ENCODE measurements around the gene NHLRC2. TPM values are rescaled to one million over a fixed set of nuclear protein-coding genes. Genes with fewer than 3 reads are reported as not detected.
A peak's percentile ranks its signal among the peaks of the same experiment; 100 is the strongest.

Gene NHLRC2
- polyA plus RNA-seq, 1 donor from 2014 or later, result 13.0 TPM

DNA sequence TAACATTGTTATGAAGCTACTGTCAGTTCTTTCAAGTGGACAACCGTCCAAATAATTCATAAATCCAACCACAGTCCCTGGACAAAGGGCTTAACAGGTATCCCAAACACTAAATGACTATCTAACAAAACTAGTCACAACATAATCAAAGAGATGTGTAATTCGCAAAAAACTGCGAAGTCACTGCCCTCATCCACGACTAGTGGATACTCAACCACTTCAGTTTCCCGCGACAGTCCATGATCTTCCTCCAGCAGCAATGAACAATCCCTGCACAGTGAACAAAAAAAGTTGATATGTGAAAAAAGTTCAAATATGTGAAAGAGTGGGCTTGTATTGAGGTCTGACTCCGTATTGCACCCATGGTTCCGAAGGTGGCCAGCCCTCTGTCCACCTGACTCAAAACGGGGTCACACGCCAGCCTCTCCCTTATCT lies 866 bp upstream of the NHLRC2 start:
- Histone ChIP-seq H3K9me3 (ENCODE audit: low read length) (no peaks in the 10 kb centered on the region), H3K9ac (ENCODE audit: low read length) (peak overlapping the region; percentile 83), H3K4me2 (ENCODE audit: low read length) (peak overlapping the region; percentile 80), H3K36me3 (ENCODE audit: insufficient read depth, low read length) (peaks cover 2% of the 10 kb centered on the region), H3F3A (ENCODE audit: insufficient read depth, low read length, poor library complexity, severe bottlenecking) (no peaks in the 10 kb centered on the region), H2AFZ (ENCODE audit: low read depth, low read length) (peak overlapping the region; percentile 97), H3K27me3 (ENCODE audit: insufficient read depth, low read depth, low read length) (no peaks in the 10 kb centered on the region), H3K4me3 (ENCODE audit: low read length) (peak overlapping the region; percentile 88), H3K9me2 (ENCODE audit: insufficient read depth, low read length) (no peaks in the 10 kb centered on the region), H3K79me2 (replicated peaks; ENCODE audit: insufficient read depth, low read length) (peaks cover 53% of the 10 kb centered on the region), H3K27ac (ENCODE audit: low read length) (peak overlapping the region; percentile 79), H4K20me1 (ENCODE audit: insufficient read depth) (no peaks in the 10 kb centered on the region)
- TF ChIP-seq, protein P1, sequence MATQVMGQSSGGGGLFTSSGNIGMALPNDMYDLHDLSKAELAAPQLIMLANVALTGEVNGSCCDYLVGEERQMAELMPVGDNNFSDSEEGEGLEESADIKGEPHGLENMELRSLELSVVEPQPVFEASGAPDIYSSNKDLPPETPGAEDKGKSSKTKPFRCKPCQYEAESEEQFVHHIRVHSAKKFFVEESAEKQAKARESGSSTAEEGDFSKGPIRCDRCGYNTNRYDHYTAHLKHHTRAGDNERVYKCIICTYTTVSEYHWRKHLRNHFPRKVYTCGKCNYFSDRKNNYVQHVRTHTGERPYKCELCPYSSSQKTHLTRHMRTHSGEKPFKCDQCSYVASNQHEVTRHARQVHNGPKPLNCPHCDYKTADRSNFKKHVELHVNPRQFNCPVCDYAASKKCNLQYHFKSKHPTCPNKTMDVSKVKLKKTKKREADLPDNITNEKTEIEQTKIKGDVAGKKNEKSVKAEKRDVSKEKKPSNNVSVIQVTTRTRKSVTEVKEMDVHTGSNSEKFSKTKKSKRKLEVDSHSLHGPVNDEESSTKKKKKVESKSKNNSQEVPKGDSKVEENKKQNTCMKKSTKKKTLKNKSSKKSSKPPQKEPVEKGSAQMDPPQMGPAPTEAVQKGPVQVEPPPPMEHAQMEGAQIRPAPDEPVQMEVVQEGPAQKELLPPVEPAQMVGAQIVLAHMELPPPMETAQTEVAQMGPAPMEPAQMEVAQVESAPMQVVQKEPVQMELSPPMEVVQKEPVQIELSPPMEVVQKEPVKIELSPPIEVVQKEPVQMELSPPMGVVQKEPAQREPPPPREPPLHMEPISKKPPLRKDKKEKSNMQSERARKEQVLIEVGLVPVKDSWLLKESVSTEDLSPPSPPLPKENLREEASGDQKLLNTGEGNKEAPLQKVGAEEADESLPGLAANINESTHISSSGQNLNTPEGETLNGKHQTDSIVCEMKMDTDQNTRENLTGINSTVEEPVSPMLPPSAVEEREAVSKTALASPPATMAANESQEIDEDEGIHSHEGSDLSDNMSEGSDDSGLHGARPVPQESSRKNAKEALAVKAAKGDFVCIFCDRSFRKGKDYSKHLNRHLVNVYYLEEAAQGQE (IDR thresholded peaks at IDR 0.05; ENCODE audit: borderline replicate concordance), result no peak
- no peak for TF ChIP-seq POLR2AphosphoS5 (IDR thresholded peaks at IDR 0.05)
- no peak for TF ChIP-seq EZH2 (IDR thresholded peaks at IDR 0.05; ENCODE audit: borderline replicate concordance, insufficient read depth, low read length, poor library complexity, severe bottlenecking)
- no peak for TF ChIP-seq MXI1 (conservative IDR thresholded peaks at IDR 0.05; ENCODE audit: poor library complexity, severe bottlenecking)
- no peak for TF ChIP-seq RAD21 (conservative IDR thresholded peaks at IDR 0.05)
- no peak for TF ChIP-seq EP300 (conservative IDR thresholded peaks at IDR 0.05; ENCODE audit: poor library complexity, severe bottlenecking)
- no peak for TF ChIP-seq SMC3 (conservative IDR thresholded peaks at IDR 0.05; ENCODE audit: poor library complexity)
- TF ChIP-seq CTCF (IDR thresholded peaks at IDR 0.05; ENCODE audit: poor library complexity, severe bottlenecking), result no peak
- TF ChIP-seq TAF1 (IDR thresholded peaks at IDR 0.05; ENCODE audit: low read depth), result no peak

- Histone ChIP-seq H3K79me2 (replicated peaks; ENCODE audit: insufficient read depth, low read length) (peaks cover 59% of the 10 kb centered on the region), H4K20me1 (ENCODE audit: insufficient read depth) (no peaks in the 10 kb centered on the region)
Observed at GRCh38 chr10:113854761-113855588, 514 bp downstream of the NHLRC2 start.

More at GRCh38 chr10:113854761-113855588, 514 bp downstream of the NHLRC2 start:
- Histone ChIP-seq H3K4me2 (ENCODE audit: low read length) (peak overlapping the region; percentile 77), H2AFZ (ENCODE audit: low read depth, low read length) (peak overlapping the region; percentile 97), H3K27me3 (ENCODE audit: insufficient read depth, low read depth, low read length) (no peaks in the 10 kb centered on the region), H3F3A (ENCODE audit: insufficient read depth, low read length, poor library complexity, severe bottlenecking) (no peaks in the 10 kb centered on the region), H3K27ac (ENCODE audit: low read length) (peak overlapping the region; percentile 79), H3K4me3 (ENCODE audit: low read length) (peak overlapping the region; percentile 88), H3K9me2 (ENCODE audit: insufficient read depth, low read length) (no peaks in the 10 kb centered on the region), H3K9ac (ENCODE audit: low read length) (peak overlapping the region; percentile 83), H3K36me3 (ENCODE audit: insufficient read depth, low read length) (peaks cover 13% of the 10 kb centered on the region), H3K9me3 (ENCODE audit: low read length) (no peaks in the 10 kb centered on the region)
- TF ChIP-seq, protein P1 (IDR thresholded peaks at IDR 0.05; ENCODE audit: borderline replicate concordance), result no peak
- no peak for TF ChIP-seq EP300 (conservative IDR thresholded peaks at IDR 0.05; ENCODE audit: poor library complexity, severe bottlenecking)
- TF ChIP-seq RAD21 (conservative IDR thresholded peaks at IDR 0.05), result no peak
- no peak for TF ChIP-seq SMC3 (conservative IDR thresholded peaks at IDR 0.05; ENCODE audit: poor library complexity)
- peak; percentile 34 for TF ChIP-seq CTCF (IDR thresholded peaks at IDR 0.05; ENCODE audit: poor library complexity, severe bottlenecking)
- TF ChIP-seq MXI1 (conservative IDR thresholded peaks at IDR 0.05; ENCODE audit: poor library complexity, severe bottlenecking), result peak; percentile 1
- peak; percentile 42 for TF ChIP-seq TAF1 (IDR thresholded peaks at IDR 0.05; ENCODE audit: low read depth)
- TF ChIP-seq POLR2AphosphoS5 (IDR thresholded peaks at IDR 0.05), result no peak
- TF ChIP-seq EZH2 (IDR thresholded peaks at IDR 0.05; ENCODE audit: borderline replicate concordance, insufficient read depth, low read length, poor library complexity, severe bottlenecking), result no peak

Measured in neural cell (in vitro differentiated cells).